ENCODE data around the gene NCAM1.

The NCAM1 gene

DNA sequence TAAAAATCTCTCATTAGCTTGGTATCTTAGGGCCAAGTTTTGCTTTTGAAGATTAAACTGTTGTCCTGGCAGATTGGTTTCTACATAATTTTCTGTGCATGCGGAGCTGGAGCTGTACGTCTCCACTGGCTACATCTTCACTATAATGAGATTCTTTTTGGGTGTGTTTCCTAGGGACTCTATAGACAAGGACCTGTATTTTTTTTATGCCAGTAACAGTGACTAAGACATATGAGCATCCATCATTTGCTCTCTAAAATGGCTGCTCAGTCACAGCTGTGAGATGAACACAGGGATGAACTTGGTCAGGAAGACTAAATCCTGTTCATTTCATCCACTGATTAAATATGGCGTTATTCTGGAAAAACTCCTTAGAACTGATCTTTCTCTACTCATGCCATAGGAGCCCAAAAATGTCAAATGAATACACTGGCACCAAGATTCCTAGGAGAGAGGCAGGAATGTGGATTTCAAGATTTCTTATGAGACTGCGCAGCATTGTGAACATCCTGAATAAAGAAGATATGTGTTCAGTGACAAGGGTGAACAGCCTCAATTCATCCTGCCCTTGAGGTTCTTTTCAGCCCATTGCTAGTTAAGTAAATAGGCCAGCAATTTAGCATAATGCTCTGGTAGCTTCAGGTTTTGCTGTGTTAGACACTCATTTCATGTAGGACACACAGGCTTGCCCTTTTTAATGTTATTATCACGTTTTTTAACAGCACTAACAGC is 168.2 kb downstream of the NCAM1 start:
- Histone ChIP-seq H3K4me3 (ENCODE audit: low read length) (no peak overlapping the region), H3K27me3 (replicated peaks; ENCODE audit: insufficient read depth, low read length) (no peaks in the 10 kb centered on the region), H3K36me3 (replicated peaks; ENCODE audit: insufficient read depth, low read length) (no peaks in the 10 kb centered on the region), H3K79me2 (ENCODE audit: low read length) (no peaks in the 10 kb centered on the region), H3K9me2 (replicated peaks; ENCODE audit: insufficient read depth, low read length) (no peaks in the 10 kb centered on the region), H2AFZ (ENCODE audit: low read length) (no peak overlapping the region), H3K4me1 (ENCODE audit: low read length) (no peaks in the 10 kb centered on the region), H3K9me3 (replicated peaks; ENCODE audit: insufficient read depth, low read length) (no peaks in the 10 kb centered on the region), H3K4me2 (ENCODE audit: low read depth, low read length) (no peak overlapping the region), H3F3A (ENCODE audit: insufficient read depth, low read length) (no peaks in the 10 kb centered on the region), H3K27ac (ENCODE audit: low read length) (no peak overlapping the region), H3K9ac (ENCODE audit: low read length) (no peak overlapping the region), H4K20me1 (ENCODE audit: insufficient read depth, low read length) (no peaks in the 10 kb centered on the region)
- TF ChIP-seq EZH2 (optimal IDR thresholded peaks at IDR 0.05; ENCODE audit: low read depth, low read length) (no peak), EZH2phosphoT487 (IDR thresholded peaks at IDR 0.05; ENCODE audit: low read length) (no peak)
- TF ChIP-seq, protein P1, sequence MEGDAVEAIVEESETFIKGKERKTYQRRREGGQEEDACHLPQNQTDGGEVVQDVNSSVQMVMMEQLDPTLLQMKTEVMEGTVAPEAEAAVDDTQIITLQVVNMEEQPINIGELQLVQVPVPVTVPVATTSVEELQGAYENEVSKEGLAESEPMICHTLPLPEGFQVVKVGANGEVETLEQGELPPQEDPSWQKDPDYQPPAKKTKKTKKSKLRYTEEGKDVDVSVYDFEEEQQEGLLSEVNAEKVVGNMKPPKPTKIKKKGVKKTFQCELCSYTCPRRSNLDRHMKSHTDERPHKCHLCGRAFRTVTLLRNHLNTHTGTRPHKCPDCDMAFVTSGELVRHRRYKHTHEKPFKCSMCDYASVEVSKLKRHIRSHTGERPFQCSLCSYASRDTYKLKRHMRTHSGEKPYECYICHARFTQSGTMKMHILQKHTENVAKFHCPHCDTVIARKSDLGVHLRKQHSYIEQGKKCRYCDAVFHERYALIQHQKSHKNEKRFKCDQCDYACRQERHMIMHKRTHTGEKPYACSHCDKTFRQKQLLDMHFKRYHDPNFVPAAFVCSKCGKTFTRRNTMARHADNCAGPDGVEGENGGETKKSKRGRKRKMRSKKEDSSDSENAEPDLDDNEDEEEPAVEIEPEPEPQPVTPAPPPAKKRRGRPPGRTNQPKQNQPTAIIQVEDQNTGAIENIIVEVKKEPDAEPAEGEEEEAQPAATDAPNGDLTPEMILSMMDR (IDR thresholded peaks at IDR 0.05; ENCODE audit: low read length) = no peak
- DNase-seq = no peak

DNA sequence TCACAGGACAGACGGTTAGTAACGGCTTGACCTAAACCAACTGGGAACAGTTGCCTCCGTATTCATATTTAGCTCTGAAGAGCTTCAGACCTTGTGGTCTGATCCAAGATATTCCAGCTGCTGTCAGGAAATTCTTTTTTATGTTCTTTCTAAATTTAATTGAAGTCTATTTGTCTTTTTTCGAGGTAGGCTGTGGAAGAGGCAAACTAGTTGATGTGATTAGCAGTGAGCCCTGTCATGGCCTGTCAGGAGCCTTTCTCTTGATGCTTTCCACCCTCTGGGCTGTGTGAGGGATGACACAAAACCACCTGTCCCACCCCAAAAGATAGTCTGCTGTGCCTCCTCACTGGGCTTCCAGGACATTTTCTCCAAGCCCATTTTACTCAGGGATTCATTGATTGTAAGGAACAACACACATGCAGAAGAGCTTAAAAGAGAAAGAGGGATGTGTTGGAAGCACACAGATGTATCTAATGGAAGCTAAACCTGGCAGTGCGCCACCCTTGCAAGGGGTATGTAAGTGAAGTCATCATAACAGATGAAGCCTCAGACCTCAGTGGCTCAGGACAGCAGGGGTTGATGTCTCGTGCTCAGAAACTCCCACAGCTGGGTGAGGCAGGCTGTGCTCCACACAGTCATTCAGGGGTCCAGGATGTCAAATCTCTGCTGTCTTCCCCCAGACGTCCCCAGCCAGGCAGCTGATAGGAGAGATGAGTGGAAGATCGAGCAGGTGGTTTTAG is 170.0 kb downstream of the NCAM1 start:
- Histone ChIP-seq H2AFZ (ENCODE audit: low read length) (no peak overlapping the region), H3K27ac (ENCODE audit: low read length) (no peak overlapping the region), H3K9me2 (replicated peaks; ENCODE audit: insufficient read depth, low read length) (no peaks in the 10 kb centered on the region), H3K27me3 (replicated peaks; ENCODE audit: insufficient read depth, low read length) (no peaks in the 10 kb centered on the region), H3K4me3 (ENCODE audit: low read length) (no peak overlapping the region), H3K4me1 (ENCODE audit: low read length) (no peaks in the 10 kb centered on the region), H3K4me2 (ENCODE audit: low read depth, low read length) (no peak overlapping the region), H3K36me3 (replicated peaks; ENCODE audit: insufficient read depth, low read length) (no peaks in the 10 kb centered on the region), H3F3A (ENCODE audit: insufficient read depth, low read length) (no peaks in the 10 kb centered on the region), H3K9me3 (replicated peaks; ENCODE audit: insufficient read depth, low read length) (no peaks in the 10 kb centered on the region), H3K9ac (ENCODE audit: low read length) (no peak overlapping the region), H3K79me2 (ENCODE audit: low read length) (no peaks in the 10 kb centered on the region), H4K20me1 (ENCODE audit: insufficient read depth, low read length) (no peaks in the 10 kb centered on the region)
- no peak for DNase-seq
- TF ChIP-seq, protein P1 (IDR thresholded peaks at IDR 0.05; ENCODE audit: low read length) = no peak
- TF ChIP-seq EZH2phosphoT487 (IDR thresholded peaks at IDR 0.05; ENCODE audit: low read length) = no peak

DNA sequence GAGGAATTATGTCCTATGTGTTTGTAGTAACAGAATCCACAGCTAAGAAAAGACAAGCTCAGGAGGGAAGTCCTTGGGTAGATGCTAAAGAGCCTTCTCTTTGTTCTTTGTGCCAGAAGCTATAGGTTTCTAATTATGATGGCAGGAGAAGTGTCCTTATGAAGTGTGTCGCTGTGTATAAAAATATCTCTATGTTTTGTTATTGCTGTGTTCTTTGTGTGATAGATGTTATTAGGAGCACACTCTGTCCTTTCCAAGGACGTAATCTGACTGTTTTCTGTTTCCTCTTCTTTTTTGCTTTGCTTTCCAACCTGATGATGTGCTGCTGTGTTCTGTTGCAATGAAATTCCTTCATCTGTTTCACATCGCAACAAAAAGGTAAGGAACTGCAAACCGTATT is 171.9 kb downstream of the NCAM1 start:
- Histone ChIP-seq H3K4me2 (ENCODE audit: low read depth, low read length) (no peak overlapping the region), H3K4me1 (ENCODE audit: low read length) (no peaks in the 10 kb centered on the region), H3K27me3 (replicated peaks; ENCODE audit: insufficient read depth, low read length) (no peaks in the 10 kb centered on the region), H3K9me3 (replicated peaks; ENCODE audit: insufficient read depth, low read length) (no peaks in the 10 kb centered on the region), H2AFZ (ENCODE audit: low read length) (no peak overlapping the region), H3K36me3 (replicated peaks; ENCODE audit: insufficient read depth, low read length) (no peaks in the 10 kb centered on the region), H3K27ac (ENCODE audit: low read length) (no peak overlapping the region), H3K9ac (ENCODE audit: low read length) (no peak overlapping the region), H3F3A (ENCODE audit: insufficient read depth, low read length) (no peaks in the 10 kb centered on the region), H3K4me3 (ENCODE audit: low read length) (no peak overlapping the region), H3K79me2 (ENCODE audit: low read length) (no peaks in the 10 kb centered on the region), H4K20me1 (ENCODE audit: insufficient read depth, low read length) (no peaks in the 10 kb centered on the region), H3K9me2 (replicated peaks; ENCODE audit: insufficient read depth, low read length) (no peaks in the 10 kb centered on the region)
- TF ChIP-seq, protein P1 (IDR thresholded peaks at IDR 0.05; ENCODE audit: low read length) = no peak
- TF ChIP-seq EZH2phosphoT487 (IDR thresholded peaks at IDR 0.05; ENCODE audit: low read length) = no peak
- no peak for TF ChIP-seq EZH2 (optimal IDR thresholded peaks at IDR 0.05; ENCODE audit: low read depth, low read length)
- DNase-seq = no peak
